HG03457 (cell line): Measurements from ENCODE around the gene GABRR1.

Experiments
- ATAC-seq: cut with Tn5 transposase; IDR thresholded peaks from one replicate; pipeline ENCODE4 v1.9.1; 2021; ENCODE audit warnings: moderate number of reproducible peaks; ENCODE audit not compliant: unreplicated experiment

GABRR1 gene

DNA sequence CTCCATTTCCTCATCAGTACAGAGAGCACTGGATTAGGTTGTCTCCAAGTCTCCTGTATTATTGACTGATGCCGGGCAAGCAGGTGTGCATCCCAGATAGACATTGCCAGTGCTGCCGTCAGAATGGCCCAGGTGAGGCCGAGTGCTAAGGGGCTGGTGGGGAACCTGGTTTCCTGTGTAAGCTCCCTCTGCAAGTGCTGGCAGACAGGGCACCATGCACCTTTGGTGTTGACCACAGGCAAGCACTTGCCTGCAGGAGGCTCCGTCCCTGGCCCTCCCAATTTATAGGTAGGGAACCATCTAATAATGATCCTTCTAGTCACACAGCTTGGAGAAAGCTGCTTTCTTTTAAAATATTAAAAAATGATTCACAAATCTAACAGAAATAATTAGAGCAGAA, 747 bp downstream of the GABRR1 start:
- no peak for ATAC-seq

DNA sequence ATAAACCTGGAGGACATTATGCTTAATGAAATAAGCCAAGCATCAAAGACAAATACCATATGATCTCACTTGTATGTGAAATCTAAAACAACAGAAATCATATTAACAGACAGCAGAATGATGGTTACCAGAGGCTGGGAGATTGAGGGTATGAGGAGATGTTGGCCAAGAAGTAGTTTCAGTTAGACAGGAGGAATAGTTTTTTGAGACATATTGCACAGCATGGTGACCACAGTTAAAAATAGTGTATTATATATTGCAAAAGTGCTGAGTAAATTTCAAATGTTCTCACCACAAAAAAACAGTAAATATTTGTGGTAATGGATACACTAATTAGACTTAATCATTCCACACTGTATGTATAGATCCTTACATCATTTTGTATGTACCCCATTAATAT, 1.8 kb downstream of the GABRR1 start:
- no peak for ATAC-seq

GRCh38 chr6:89214197-89214596, 3.0 kb downstream of the GABRR1 start:
- ATAC-seq, result no peak

DNA sequence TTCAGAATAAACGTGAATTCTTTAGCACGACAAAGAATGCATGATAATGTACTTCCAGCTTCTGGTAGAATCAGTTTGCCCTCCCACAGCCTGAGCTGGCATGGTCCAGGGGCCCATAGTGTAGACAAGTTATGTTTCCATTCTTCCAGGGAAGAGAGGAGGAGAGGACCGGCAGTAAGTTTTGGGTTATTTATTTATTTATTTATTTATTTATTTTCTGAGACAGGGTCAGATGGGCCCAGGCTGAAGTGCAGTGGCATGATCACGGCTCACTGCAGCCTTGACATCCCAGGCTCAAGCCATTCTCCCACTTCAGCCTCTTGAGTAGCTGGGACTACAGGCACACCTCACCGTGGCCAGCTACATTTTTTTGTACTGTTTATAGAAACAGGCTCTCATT, 4.7 kb downstream of the GABRR1 start:
- no peak for ATAC-seq

GRCh38 chr6:89209457-89209856, 7.7 kb downstream of the GABRR1 start:
- no peak for ATAC-seq

DNA sequence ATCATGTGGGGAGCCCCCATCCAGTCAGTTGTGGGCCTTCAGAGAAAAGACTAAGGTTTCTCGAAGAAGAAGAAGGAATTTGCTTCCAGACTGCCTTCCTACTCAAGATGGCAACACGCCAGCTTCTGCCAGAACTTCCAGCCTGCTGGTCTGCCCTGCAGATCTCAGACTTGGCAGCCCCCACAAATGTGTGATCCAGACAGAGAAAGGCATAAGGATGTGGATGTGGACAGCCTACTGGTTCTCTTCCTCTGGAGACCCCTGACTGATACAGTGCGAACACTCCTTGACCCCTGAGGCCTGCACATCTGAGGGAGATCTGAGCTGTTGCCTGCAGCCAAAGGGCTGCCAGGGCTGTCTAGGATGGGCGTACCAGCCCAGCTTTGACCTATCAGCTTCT, 8.6 kb downstream of the GABRR1 start:
- no peak for ATAC-seq

DNA sequence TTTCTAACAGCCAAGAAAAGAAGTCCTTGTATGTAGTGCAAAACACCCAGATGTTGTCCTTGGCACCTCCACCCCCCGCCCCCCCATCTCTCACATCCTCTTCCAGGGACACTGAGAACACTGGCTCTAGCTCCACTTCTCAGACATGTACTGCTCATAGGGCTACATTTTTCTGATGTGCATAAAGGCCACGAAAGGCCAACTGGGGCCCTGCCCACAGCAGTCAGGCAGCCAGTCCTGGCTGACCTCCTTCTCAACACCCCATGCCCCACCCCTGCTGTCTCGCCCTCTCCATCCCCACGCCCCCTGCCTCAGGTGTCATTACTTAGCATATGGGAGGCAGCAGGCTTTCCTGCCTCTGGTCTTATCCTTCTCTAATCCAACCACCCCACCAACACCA, 11.3 kb downstream of the GABRR1 start:
- no peak for ATAC-seq

GRCh38 chr6:89204096-89204495, 13.1 kb downstream of the GABRR1 start:
- no peak for ATAC-seq

GRCh38 chr6:89200706-89201215, 16.4 kb downstream of the GABRR1 start:
- no peak for ATAC-seq

GRCh38 chr6:89199579-89199978, 17.6 kb downstream of the GABRR1 start:
- no peak for ATAC-seq

DNA sequence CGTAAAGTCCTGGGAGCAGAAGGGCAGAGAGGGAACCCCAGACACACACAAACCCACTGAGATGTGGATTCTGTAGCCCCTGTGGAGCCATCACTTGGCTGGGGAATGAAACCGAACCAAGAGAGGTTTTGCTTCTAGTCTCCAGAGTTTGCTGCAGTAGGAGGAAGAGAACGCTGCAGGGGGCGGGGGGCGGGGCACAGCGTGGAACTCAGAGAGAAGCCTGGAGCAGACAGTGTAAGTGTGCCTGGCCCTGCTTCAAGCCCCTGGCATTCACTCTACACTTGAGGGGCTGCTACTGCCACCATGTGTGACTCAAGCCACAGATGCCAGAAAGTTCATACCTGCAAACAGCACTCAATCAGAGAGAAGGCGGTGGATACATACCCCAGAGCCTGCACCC, 18.9 kb downstream of the GABRR1 start:
- ATAC-seq, result no peak

GRCh38 chr6:89197141-89197540, 20.0 kb downstream of the GABRR1 start:
- no peak for ATAC-seq

GRCh38 chr6:89194559-89194958, 22.6 kb downstream of the GABRR1 start:
- ATAC-seq, result no peak

- ATAC-seq, result no peak
Measured at GRCh38 chr6:89190741-89191140, 26.4 kb downstream of the GABRR1 start.

DNA sequence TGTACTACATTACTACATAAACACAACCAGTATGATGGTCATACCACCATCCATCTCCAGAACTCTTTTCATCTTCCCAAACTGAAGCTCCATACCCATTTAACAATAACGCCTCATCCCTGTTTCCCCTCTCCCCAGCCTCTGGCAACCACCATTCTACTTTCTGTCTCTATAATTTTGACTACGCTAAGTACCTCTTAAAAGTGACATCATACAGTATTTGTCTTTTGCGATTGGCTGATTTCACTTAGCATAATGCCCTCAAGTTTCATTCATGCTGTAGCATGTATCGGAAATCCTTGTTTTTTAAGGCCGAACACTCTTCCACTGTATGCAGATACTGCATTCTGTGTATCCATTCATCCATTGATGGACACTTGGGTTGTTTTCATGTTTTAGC, 29.7 kb downstream of the GABRR1 start:
- no peak for ATAC-seq

DNA sequence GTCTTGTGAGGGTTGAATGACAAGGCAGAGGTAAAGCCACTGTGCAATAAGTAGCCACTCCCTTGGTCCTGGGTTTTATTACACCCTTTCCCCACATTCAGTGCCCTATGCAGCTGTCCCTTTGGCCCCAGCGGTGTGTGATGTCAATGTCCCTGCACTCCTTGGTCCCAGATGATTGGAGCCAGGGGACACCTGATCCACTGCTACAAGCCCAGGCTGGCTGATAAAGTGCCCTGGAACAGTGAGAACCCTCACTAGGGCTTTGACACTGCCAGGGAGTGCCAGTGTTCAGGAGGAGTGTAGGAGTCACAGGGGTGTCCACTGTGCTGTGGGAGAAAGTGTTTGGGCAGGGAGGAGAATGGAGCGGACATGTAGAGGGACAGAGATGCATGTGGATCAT, 30.4 kb downstream of the GABRR1 start:
- ATAC-seq, result no peak

GRCh38 chr6:89184344-89184743, 32.8 kb downstream of the GABRR1 start:
- no peak for ATAC-seq

DNA sequence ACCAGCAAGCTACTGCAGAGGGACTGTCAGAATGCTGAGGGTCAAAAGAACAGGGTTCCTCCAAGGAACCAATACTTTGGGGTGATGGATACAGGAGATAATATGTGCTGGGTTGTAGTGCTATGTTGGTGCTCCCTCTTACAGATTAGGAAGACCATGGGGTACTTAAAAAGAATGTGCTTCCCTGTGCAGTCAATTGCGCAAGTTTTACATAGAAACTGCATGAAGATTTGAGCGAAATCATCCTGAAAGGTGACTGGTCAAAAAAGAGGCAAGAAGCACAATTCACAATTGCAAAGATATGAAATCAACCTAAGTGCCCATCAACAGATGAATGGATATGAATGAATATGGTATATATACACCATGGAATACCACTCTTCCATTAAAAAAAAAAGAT, 33.9 kb downstream of the GABRR1 start:
- ATAC-seq, result no peak

DNA sequence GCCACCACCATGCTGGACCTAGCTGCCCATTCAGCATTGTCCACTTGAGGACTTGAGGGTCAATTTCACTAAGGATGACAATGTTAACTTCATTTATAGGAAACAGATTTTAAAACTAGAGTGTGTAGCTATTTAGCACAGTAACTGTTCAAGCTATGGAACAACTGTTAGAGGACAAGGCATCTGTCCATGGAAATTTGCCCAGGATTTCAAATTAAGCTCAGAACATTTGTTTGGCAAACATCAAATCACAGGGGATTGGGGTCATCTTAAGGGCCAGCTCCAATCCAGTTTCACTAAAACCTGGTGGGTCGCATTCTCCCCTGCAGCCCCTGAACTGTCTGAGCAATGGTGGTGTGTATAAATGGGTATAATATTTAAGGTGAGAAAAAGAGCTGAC, 36.2 kb downstream of the GABRR1 start:
- no peak for ATAC-seq

DNA sequence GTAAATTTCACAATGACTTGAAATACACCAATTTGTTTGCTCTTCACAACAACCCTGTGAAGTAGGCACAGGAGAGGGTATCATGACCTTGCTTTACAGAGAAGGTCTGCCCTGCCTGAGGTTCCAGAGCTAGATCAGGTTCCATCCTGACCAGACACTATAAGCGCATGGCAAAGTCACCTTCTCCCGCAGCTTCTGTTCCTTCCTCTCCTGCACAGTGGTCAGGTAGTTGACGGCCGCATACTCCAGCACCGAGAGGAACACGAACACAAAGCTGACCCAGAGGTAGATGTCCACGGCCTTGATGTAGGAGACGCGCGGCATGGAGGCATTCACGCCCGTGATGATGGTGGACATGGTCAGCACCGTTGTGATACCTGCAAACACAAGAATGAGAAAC, 37.0 kb downstream of the GABRR1 start:
- no peak for ATAC-seq

- no peak for ATAC-seq
Measured at GRCh38 chr6:89173634-89174033, 43.5 kb downstream of the GABRR1 start.

GRCh38 chr6:89172131-89172530, 45.0 kb downstream of the GABRR1 start:
- no peak for ATAC-seq

GRCh38 chr6:89162047-89162371, 55.1 kb downstream of the GABRR1 start:
- no peak for ATAC-seq
